Activated CD8-positive, alpha-beta memory T cell treated with anti-CD3 and anti-CD28 coated beads, Interleukin-2, amount 50 U/mL, for 4 hours (primary cell): ENCODE measurements around the gene AGRN.
"Not testable (repeated sequence)": the region's sequence is repeated elsewhere in the genome, so short reads cannot be mapped to it uniquely, and the experiment has no call there.

Experiments
- DNase-seq: peaks from one replicate; pipeline ENCODE4 v3.0.0-alpha.2; 2020

The AGRN gene

DNA sequence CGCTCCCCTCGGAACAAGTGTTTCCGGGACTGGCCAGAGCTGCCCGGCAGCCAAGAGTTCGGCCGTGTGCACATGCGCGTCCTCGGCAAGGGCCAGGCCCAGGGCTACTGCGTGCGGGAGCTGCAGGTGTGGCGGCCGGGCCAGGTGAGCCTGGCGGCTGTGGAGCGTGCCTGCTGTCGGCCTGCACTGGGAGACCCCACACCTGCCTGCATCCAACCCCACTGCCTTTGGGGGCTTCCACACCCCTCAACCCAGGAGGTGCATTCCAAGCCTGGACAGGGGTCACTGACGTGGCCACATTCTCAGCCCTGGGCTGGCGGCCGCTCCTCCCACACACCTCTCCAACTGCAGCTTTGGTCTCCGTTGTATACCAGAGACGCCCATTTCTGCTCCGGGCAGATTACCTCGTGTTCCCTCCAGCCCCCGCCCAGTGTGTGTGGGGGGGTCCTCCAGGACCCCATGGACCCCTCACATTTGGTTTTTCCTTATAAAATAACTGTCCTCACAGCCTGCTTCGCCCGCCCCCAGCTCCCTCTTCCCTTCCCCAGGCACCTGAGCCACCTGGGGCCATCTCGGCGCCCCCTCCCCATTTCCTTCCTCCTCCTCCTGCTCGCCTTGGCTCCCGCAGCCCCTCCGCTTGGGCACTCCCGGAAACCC is 48.1 kb downstream of the AGRN start:
- DNase-seq = no peak

GRCh38 chr1:1068517-1069055 is 48.7 kb downstream of the AGRN start:
- peak; percentile 57 for DNase-seq

DNA sequence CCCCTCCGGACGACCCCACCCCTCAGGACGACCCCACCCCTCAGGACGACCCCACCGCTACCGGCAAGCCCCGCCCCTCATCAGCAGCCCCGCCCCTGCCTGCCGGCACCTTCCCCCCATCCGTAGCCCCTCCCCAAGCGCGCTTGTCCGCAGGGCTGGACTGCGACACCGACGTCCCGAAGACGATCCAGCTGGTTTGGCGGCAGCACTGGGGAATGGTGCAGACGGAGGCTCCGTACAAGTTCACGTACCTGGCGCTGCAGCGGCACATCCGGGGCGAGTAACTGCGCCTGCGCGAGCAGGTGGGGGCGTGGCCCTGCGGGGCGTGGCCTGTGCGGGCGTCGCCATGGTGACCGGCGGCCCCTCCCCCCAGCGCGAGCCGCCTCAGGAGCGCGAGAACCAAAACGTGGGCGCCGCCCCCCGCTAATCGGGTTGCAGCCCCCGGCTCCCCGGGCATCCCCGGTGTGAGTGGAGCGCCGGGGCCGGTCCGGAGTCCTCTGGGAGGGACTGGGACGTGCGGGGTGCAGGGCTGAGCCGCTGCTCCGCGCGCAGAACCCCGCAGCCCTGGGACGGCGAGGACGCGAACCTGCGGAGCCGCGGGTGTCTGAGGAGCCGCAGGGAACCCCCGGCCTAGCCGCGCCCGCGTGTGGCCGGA is 49.3 kb downstream of the AGRN start:
- DNase-seq = peak; percentile 90

DNA sequence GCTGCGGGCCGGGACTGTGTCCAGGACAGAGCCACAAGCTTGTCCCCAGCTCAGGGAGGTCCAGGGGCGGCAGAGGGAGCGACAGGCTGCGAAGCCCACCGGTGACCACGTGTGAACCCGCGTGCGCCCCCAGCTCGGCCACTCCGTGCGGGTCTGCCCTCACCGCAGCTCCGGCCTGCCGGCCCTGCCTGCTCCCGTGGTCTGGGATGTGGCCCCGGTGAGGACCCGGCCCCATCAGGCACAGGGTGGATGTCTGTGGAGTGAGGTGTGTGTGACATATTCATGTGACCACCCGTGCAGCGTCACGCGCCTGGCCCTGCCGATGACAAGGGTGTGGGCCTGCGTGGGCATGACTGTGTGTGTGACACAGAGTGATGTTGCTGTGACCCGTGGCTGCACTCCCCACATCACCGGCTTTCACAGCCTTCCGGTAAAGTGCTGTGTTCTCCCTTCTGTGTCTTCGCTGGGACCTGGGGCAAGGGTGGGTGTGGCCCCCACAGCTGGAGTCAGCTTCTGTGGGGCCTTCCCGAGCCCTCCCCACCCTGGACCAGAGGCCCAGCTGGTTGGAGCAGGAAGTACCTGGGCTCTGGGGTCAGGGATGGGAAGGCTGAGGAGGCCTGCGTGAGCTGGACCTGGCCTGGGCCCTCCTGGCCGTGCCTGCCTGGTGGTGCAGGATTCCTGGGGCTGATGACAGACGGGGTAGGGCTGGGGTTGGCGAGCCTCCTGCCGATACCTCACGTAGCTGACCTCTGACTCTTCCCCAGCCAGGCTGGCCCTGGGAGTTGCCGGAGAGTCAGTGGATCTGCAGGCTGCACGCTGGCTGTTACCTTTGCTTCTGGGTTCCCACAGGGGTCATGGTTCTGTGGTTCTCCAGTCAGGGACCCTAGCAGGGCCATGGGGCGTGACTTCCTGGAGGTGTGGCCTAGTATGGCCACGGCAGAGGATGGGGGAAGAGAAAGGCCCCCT is 50.1 kb downstream of the AGRN start:
- DNase-seq = no peak

DNA sequence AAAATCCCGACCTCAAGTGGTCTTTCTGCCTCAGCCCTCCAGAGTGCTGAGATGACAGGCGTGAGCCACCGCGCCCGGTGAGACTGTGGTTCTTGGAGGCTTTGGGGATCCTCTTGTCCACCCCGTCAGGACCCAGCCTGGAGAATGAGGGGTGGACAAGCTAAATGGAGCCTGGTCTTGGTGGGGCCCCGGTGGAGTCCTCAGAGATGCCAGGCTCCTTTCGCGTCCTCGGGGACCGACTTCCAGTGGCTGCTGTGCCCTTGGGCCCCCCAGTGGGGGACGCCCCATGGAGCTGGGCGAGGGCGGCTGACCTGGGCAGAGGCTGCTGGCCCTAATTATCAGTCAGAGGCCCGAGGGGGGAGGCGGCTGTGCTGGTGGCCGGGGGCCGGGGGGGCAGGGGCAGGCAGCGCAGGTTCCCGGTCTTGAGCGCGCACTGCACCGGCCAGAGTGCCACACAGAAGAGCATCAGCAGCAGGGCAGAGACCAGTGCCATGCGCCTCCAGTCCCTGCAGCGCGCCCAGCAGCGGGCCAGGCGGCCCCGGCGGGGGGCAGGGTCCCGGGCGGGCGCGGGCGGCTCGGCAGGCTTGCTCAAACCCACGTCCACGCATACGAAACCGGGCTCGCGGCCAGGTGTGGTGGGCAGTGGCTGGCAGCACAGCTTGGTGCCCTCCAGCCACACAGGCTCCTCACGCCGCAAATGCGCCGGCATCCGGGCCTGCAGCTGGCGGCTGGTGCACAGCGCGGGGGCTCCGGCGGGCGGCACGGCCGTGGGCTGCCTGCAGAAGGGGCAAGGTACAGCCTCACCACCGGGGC is 51.8 kb downstream of the AGRN start:
- no peak for DNase-seq

GRCh38 chr1:1072299-1072848 is 52.5 kb downstream of the AGRN start:
- DNase-seq = no peak

DNA sequence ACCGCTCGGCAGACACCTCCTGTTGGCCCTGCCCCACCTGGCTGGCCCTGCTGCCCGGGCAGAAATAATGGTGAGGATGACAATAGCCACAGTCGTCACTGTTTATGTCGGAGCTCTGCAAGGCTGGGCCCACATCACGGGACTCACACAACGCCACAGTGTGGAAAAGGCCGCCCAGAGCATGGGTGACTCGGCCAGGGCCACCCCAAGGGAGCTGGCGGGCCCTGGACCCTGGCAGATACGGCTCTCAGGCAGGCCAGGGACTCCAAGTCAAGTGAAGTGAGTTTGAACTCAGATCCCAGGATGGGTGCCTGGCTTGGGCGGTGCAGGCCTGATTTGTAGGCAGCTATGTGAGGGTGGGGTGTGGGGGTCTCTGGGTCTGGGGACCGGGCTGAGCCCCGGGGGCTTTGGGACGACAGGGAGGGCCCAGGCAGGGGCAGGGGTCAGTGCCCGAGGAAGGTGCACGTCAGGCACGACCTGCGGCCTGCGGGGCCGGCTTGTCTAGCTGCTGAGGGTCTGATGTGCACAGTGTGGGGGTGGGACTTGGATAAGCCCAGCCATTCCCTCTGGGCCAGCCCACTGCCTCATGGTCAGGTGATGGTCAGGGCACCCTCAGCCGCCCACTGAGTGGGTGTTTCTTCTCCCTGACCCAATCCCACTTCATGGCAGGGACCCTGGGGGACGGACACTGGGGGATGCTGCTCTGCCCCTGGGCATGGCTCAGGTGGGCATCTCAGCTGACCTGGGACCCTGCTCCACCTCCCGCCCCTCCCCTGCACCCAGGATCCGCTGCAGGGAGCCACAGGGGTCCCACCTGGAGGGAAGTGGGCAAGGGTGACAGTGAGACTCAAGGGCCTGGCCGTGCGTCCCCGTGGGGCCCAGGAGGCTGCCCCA is 53.2 kb downstream of the AGRN start:
- DNase-seq = no peak

- DNase-seq = no peak
These were observed 54.0 kb downstream of the AGRN start, which contains the start of gene RNF223 for GRCh38 chr1:1073743-1074587. Gene RNF223, minus strand, starts transcription at chr1:1074306. Its CDS starts 1,740 bp downstream, at chr1:1072566.

- DNase-seq = no peak
These were observed 54.8 kb downstream of the AGRN start for GRCh38 chr1:1074631-1075147.

GRCh38 chr1:1075148-1075935 is 55.4 kb downstream of the AGRN start:
- DNase-seq = no peak

- not testable (repeated sequence) for DNase-seq
These were observed 57.5 kb downstream of the AGRN start for GRCh38 chr1:1077396-1077795.

DNA sequence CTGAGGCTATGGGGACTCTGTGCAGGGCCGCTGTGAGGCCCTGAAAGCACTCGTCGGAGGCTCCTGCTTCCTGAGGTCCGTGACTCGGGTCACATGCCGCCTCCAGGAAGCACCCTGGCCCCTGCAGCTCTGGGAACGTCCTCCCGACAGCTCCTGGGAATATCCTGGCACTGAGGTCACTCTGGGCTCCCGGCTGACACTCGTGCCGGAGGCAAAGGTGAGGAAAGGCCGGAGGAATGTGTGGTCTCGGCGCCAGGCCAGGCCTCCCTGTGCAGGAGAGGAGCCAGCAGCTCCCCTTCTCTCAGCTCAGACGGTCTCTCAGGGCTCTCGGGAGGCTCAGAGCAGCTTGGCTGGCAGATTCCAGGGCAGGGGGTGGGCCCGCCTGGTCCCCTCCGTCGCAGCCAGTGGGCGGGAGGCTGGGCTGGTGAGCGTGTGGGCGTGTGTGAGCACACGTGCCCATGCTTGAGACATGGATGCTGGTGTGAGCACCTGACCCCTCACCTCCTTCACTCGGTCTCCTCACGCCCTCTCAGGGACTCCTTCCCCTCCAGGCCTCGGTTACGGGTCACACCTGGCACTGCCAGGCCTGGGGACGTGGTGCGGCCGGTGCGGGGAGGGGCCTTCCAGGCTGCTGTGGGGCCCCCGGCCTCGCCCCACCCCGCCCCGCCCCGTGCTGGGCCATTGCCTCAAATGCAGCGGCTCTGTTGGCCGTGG is 59.6 kb downstream of the AGRN start:
- DNase-seq = peak; percentile 55

- peak; percentile 26 for DNase-seq
These were observed 60.3 kb downstream of the AGRN start for GRCh38 chr1:1080122-1080757.

DNA sequence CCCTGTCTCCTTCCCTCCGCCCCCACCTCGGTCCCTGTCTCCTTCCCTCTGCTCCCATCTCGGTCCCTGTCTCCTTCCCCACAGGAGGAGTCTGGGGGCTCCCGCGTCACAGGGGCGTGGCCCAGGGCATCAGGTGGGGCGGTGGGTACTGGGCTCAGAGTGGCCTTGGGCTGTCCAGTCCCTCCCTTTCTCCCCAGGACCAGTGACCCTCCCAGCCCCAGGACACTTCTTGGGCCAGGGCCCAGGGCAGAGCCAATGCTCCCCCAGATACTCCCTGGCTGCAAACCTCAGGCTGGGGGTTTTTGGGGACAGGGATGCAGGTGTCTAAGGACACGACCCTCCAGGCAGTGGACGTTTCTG is 61.0 kb downstream of the AGRN start:
- no peak for DNase-seq

DNA sequence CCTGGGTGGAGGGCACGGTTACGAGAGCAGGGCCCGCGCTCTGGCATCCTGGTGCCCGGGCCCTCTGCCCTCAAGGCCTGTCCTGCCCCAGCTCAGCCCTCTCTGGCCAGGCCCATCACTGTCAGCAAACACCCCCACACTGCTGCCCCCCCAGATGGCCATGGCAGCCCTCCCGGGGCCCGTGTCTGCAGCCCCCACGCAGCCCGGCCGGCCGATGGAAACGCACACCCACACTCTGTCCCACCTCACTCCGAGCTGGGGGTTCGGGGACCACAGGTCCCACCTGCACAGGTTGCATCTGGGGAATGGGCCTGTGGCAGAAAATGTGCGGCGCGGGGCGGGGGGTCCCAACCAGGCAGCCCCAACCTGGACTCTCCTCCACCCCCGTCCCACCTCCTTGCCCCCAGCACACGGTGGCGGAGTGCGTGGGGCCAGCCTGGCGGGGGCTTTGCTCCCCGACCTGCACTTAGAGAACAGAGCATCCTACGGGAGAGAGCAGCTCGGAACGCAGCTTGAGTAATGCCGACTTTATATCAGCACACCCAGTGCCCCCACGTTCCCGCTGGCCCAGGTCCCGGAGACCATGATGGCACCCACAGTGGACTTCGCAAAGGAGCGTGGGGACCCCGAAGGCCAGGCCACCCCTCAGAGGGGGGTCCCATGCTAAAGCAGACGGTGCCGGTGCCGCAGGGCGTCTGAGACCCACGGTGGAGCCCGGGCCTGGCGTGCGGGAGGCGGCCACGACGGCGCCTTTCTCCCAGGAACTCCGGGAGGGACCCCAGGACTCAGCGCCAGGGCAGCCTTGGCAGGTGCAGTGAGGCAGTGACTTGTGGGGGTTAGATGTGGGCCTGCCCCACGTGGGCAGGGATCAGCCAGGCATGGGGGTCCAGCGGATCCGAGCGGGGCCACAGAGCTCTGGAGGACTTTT is 61.7 kb downstream of the AGRN start:
- peak; percentile 14 for DNase-seq

GRCh38 chr1:1082239-1082775 is 62.4 kb downstream of the AGRN start:
- peak; percentile 14 for DNase-seq
